Sigmoid colon (tissue), 7 donors: ENCODE results near the gene ARG2. TPM values are rescaled to one million over a fixed set of nuclear protein-coding genes. Genes with fewer than 3 reads are reported as not detected.

ENCODE experiments used
- DNase-seq: peaks from one replicate; pipeline ENCODE4 v3.0.0-alpha.2; 2019
- H3K27ac ChIP-seq, 4 donors: fragments of 200-600 bp; sonication (generic); one replicate each; pipeline ENCODE4 v1.5.1; 2016 to 2019; ENCODE audit warnings: mild to moderate bottlenecking in 1 of 4
- H3K27me3 ChIP-seq, 3 donors: fragments of 200-600 bp; sonication (generic); one replicate each; pipeline ENCODE4 v1.5.1; 2019; ENCODE audit warnings: mild to moderate bottlenecking in 1 of 3
- H3K36me3 ChIP-seq, 4 donors: fragments of 200-600 bp; sonication (generic); one replicate each; pipeline ENCODE4 v1.5.1; 2016 to 2019
- H3K4me1 ChIP-seq, 4 donors: fragments of 200-600 bp; sonication (generic); one replicate each; pipeline ENCODE4 v1.5.1; 2017 to 2019
- H3K4me3 ChIP-seq, 4 donors: fragments of 200-600 bp; sonication (generic); one replicate each; pipeline ENCODE4 v1.5.1; 2017 to 2019; ENCODE audit warnings: mild to moderate bottlenecking in 2 of 4, moderate library complexity in 1 of 4
- H3K9me3 ChIP-seq, 4 donors: fragments of 200-600 bp in 3 of 4; sonication (generic) in 3 of 4; one replicate each; pipeline versions ENCODE4 v1.5.1 to v1.6.1; 2013 to 2019
- CTCF ChIP-seq, 4 experiments: fragments of 450-650 bp in 3 of 4; fragments of 200-600 bp in 1 of 4; IDR thresholded peaks; one replicate each; pipeline ENCODE4 v1.5.1; 2016 to 2019; ENCODE audit warnings: antibody characterized with exemption in 4 of 4, mild to moderate bottlenecking in 3 of 4, moderate library complexity in 2 of 4
- EP300 ChIP-seq, 4 donors: sonication (generic); formaldehyde crosslinking; IDR thresholded peaks; one replicate each; pipeline ENCODE4 v1.6.1; 2017; ENCODE audit warnings: antibody characterized with exemption in 4 of 4
- POLR2A ChIP-seq, 2 donors: fragments of 450-650 bp; IDR thresholded peaks; one replicate each; pipeline ENCODE4 v1.6.1; 2016; ENCODE audit warnings: antibody characterized with exemption in 2 of 2, mild to moderate bottlenecking in 2 of 2, moderate library complexity in 2 of 2
- POLR2AphosphoS5 ChIP-seq, 4 donors: sonication (generic); formaldehyde crosslinking; IDR thresholded peaks; one replicate each; pipeline ENCODE4 v1.6.1; 2017; ENCODE audit warnings: antibody characterized with exemption in 4 of 4
- WGBS, 2 donors: extraction: QIAGEN DNeasy Blood & Tissue Kit; methylation state at CpG; one replicate each; pipeline ENCODE4 v1.1.7; 2013; 5-methylcytosine and 5-hydroxymethylcytosine counted together
- intact Hi-C: fragments of 100-400 bp; cut with DNase I; formaldehyde crosslinking; loops from one replicate; pipeline ENCODE4 v1.15.1; 2023
- polyA plus RNA-seq, 3 donors: library from polyadenylated mRNA; stranded (reverse); fragments of 200-250 nt; gene quantifications; one replicate each; pipeline ENCODE4 v1.2.3, GENCODE V29; 2013
- total RNA-seq, 4 donors: library from RNA; depleted of rRNA; stranded (reverse); fragments of >200 nt; gene quantifications; one replicate each; pipeline ENCODE4 v1.1.0, GENCODE V29; 2016
- donor health status: healthy with polysubstance abuse.
- donor health status: Bipolar disorder and iron deficiency.
- donor health status: healthy.

ARG2 gene
- total and polyA plus RNA-seq, 7 donors = 0.60 to 59.2 (median 5.7) TPM

- H3K27me3 ChIP-seq = no peaks in the 10 kb centered on the region
- WGBS, 2 donors = 37 to 68% methylated on average over 5 of the region's 5 CpGs
- H3K4me1 ChIP-seq = peaks cover 0 to 15% (median 0%) of the 10 kb centered on the region in 4 donors
- H3K27ac ChIP-seq = no peak overlapping the region
- no peak for TF ChIP-seq CTCF (IDR thresholded peaks at IDR 0.05)
- H3K36me3 ChIP-seq = peaks cover 0 to 14% (median 0%) of the 10 kb centered on the region in 4 donors
- DNase-seq = no peak
- intact Hi-C loops = no loop called here
- H3K9me3 ChIP-seq = no peaks in the 10 kb centered on the region
- H3K4me3 ChIP-seq = no peak overlapping the region
Observed at GRCh38 chr14:67641902-67642749, 22.4 kb downstream of the ARG2 start.

DNA sequence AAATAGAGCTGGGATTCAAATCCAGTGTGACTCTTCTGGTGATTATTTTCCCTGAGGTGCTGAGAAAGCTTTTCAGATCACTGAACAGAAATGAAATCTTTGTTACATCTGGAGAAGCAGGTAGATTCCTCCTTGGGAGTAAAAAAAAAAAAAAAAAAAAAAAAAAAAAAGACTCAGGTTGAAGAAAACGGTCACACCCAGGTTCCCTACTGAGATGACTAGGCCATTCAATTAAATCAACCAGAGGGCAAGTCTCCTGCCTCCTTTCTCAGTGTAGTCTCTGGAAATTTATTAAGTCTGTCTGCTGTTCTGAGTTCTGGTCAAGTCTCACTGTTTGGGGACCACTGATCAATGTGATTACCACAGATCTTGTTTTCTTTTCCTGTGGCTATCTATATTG, 24.0 kb downstream of the ARG2 start:
- no peak for DNase-seq
- no peak overlapping the region for H3K4me3 ChIP-seq
- peak overlapping the region in 1 of 4 donors; percentile 61 for H3K27ac ChIP-seq
- WGBS, 2 donors = 37 to 76% methylated on average over 1 of the region's 1 CpG
- TF ChIP-seq POLR2AphosphoS5 (IDR thresholded peaks at IDR 0.05) (no peak), EP300 (IDR thresholded peaks at IDR 0.05) (no peak), CTCF (IDR thresholded peaks at IDR 0.05) (no peak), POLR2A (IDR thresholded peaks at IDR 0.05) (no peak)
- H3K9me3 ChIP-seq = no peaks in the 10 kb centered on the region
- H3K4me1 ChIP-seq = peaks cover 0 to 15% (median 0%) of the 10 kb centered on the region in 4 donors
- intact Hi-C loops = no loop called here
- H3K27me3 ChIP-seq = no peaks in the 10 kb centered on the region
- H3K36me3 ChIP-seq = peaks cover 0 to 30% (median 0%) of the 10 kb centered on the region in 4 donors

GRCh38 chr14:67644428-67644827, 24.7 kb downstream of the ARG2 start:
- H3K4me3 ChIP-seq = no peak overlapping the region
- no peak for TF ChIP-seq EP300 (IDR thresholded peaks at IDR 0.05)
- TF ChIP-seq POLR2A (IDR thresholded peaks at IDR 0.05) = no peak
- no peak for TF ChIP-seq CTCF (IDR thresholded peaks at IDR 0.05)
- TF ChIP-seq POLR2AphosphoS5 (IDR thresholded peaks at IDR 0.05) = no peak
- peaks cover 0 to 15% (median 0%) of the 10 kb centered on the region in 4 donors for H3K4me1 ChIP-seq
- H3K9me3 ChIP-seq = no peaks in the 10 kb centered on the region
- H3K36me3 ChIP-seq = peaks cover 0 to 37% (median 3%) of the 10 kb centered on the region in 4 donors
- peak overlapping the region in 2 of 4 donors; percentile 27 to 61 for H3K27ac ChIP-seq
- WGBS, 2 donors = 92 to 94% methylated on average over 2 of the region's 2 CpGs
- DNase-seq = no peak
- no peaks in the 10 kb centered on the region for H3K27me3 ChIP-seq
- intact Hi-C loops = no loop called here

DNA sequence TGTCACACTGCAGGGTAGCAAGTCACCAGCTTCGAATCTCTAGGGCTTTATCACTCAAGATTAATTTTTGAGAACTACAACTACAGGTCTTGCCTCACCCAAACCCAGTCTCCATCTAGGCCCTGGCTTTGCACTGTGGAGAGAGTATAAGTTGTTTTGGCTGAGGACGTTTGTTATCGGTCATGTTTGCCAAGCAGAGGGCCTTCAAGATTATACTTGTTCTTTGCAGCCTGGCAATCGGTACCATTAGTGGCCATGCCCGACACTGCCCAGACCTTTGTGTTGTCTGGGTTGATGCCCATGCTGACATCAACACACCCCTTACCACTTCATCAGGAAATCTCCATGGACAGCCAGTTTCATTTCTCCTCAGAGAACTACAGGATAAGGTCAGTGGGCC, 25.7 kb downstream of the ARG2 start:
- no peak overlapping the region for H3K27ac ChIP-seq
- H3K9me3 ChIP-seq = no peaks in the 10 kb centered on the region
- intact Hi-C loops = no loop called here
- H3K4me1 ChIP-seq = peaks cover 0 to 25% (median 3%) of the 10 kb centered on the region in 4 donors
- peaks cover 0 to 47% (median 9%) of the 10 kb centered on the region in 4 donors for H3K36me3 ChIP-seq
- no peak for TF ChIP-seq EP300 (IDR thresholded peaks at IDR 0.05)
- TF ChIP-seq CTCF (IDR thresholded peaks at IDR 0.05) = no peak
- TF ChIP-seq POLR2AphosphoS5 (IDR thresholded peaks at IDR 0.05) = no peak
- TF ChIP-seq POLR2A (IDR thresholded peaks at IDR 0.05) = no peak
- DNase-seq = no peak
- no peaks in the 10 kb centered on the region for H3K27me3 ChIP-seq
- 92 to 94% methylated on average over 5 of the region's 5 CpGs for WGBS, 2 donors
- H3K4me3 ChIP-seq = no peak overlapping the region
